GM12873 (cell line): ENCODE results near the gene ATXN1.

Source experiments
- CTCF ChIP-seq: IDR thresholded peaks from 2 replicates; pipeline ENCODE4 v1.5.1; 2012; ENCODE audit warnings: low read depth, mild to moderate bottlenecking, moderate library complexity, low read length, control low read depth; ENCODE audit not compliant: insufficient read depth; ENCODE audit errors: missing control alignments

Gene ATXN1

GRCh38 chr6:16676376-16676775, 84.9 kb downstream of the ATXN1 start:
- TF ChIP-seq CTCF, result no peak

DNA sequence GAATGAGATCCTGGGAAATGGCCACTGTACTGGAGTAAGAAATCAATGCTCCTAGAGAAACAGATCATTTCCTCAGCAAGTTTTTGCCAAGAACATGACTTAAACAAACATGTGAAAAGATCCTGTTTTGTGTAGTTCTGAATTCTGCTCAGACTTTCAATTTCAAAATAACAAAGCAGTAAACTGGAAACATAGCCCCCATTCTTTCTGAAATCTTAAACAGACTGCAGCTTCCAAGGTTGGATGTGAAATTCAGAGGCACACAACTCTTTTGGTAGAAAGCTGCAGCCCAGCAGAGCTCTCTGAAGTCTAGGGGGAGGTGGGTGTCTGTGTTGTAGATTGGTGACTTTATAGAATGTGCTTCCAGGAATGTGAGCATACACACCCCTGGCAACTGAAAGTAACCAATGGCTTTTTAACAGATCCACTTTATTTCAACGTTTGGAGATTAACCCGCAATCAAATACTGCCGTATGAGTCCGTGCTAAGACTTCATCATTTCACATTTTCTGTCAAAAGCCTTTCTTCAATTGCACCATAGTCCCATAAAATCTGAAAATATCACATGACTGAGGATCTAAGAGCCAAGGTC, 86.4 kb downstream of the ATXN1 start:
- no peak for TF ChIP-seq CTCF

DNA sequence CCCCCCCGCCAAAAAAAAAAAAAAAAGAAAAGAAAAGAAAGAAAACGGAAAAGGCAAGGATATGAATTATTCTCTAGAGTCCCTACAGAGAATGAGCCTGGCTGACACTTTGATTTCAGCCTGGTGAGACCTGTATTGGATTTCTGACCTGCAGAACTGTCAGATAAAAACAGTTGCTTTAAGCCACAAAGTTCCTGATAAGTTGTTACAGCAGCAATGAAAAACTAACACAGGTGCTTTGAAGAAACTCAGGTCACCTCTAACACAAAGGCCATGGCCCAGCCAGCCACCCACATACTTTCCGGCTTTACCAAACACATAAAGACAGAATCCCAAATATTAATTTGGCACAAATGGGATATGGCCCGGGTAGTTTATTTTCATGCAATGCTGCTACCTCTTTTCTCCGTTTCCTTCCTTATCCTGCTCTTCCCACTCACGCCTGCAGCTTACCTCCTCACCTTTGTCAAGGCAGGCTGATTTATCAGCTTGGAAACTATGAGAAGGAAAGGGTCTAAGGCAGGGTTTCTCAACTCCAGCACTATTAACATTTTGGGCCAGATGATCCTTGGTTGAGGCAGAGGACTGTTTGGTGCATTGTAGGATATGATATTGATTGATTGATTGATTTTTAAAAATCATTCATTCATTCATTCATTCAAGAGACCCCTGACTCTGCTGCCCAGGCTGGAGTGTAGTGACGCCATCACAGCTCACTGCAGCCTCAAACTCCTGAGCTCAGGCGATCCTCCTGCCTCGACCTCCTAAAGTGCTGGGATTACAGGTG, 88.1 kb downstream of the ATXN1 start:
- no peak for TF ChIP-seq CTCF

DNA sequence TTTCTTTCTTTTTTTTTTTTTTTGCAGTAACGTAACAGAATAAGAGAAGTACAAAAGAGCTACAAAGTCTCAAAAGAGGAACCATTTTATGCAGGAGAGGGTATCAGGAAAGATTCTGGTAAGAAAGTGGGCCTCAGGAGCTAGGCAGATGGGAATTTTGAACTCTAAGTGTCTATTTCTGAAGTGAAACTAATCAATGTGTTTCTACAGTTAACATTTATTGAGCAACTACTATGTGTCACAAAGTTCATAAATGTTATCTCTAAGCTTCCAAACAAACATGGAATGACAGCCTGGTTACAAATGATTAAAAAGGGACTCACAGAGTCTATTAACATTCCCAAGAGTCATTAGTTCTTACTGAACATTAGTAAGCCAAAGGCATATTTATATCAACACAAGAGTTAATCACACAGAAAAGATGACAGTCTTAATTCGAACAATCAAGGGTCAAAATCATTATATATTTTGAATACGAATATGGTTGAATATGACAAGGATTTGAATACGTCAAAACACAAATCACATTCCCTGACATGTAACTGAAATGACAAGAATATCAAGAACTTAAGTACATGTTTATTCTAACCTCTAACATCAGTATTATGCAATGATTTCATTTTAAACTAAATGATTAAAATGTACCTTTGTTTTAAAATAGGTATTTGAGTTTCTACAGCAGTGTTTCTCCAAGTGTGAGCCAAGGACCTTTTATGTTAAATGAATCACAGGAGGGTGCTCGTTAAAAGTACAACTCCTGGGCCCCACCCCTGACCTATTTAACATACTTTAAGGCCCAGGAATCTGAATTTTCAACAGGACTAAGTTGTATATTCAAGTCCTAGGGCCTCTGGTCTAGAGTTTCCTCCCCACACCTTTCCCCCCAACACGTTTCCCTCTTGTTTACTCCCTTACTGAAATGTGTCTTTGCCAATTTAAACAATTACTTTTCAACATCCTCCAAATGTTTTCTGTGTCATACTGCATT, 89.7 kb downstream of the ATXN1 start:
- no peak for TF ChIP-seq CTCF

DNA sequence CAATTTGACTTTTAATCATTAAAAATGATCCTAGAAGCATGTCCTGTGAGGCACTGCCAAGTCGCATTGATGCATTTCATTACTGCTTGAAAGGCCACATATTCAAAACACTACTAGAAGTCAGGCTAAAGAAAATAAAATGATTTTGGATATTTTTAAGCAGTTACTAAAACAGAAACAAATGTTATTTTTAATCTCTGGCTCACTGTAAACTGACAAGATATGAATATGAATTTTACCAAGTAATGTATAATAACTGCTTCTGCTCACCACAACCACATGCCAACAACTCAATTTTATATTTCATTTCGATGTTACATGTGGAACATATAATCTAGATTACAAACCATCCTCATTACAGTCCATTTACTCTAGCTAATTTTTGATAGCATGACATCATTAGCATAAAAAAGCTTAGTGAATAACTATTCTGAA, 90.6 kb downstream of the ATXN1 start:
- no peak for TF ChIP-seq CTCF

GRCh38 chr6:16670183-16670582, 91.1 kb downstream of the ATXN1 start:
- no peak for TF ChIP-seq CTCF

DNA sequence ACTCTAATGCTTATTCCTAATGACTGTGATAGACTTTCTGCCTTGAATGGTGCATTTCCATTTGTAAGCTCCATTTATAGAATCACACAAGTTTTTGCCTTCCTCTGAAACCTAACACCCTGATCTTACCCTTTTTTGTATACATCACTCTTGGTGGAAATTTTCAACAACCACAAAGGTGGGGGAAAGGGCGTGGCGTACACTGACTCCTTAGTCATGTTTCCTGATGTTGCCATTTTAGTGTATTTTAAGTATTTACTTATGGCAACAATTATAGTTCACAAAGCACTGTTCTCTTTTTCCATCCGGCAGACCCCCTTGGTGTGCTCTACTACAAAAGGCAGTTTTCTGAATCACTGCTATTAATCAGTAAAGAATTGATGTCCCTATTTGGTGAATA, 92.0 kb downstream of the ATXN1 start:
- TF ChIP-seq CTCF, result no peak
